Measurements from ENCODE around the gene DAPK1. TPM values are rescaled to one million over a fixed set of nuclear protein-coding genes. Genes with fewer than 3 reads are reported as not detected.

The DAPK1 gene
- total and polyA plus RNA-seq, 2 donors (not counting 1 experiment from before 2014, with no cell fraction given): 1.7 to 2.8 TPM

GRCh38 chr9:87513880-87514535, 16.3 kb downstream of the DAPK1 start:
- Histone ChIP-seq H3K9me3 (ENCODE audit: control extremely low read depth in 1 of 3, control insufficient read depth in 2 of 3, insufficient read depth in 1 of 3, low read length in 2 of 3) (peaks cover 0 to 11% (median 0%) of the 10 kb centered on the region in 3 donors), H3K36me3 (replicated peaks in 1 of 2; ENCODE audit: control extremely low read depth in 1 of 2, control insufficient read depth in 1 of 2, extremely low read depth in 1 of 2, insufficient read depth in 2 of 2, low read length in 1 of 2) (no peaks in the 10 kb centered on the region), H3K27ac (ENCODE audit: low read length in 2 of 2) (no peak overlapping the region), H4K20me1 (ENCODE audit: control insufficient read depth, insufficient read depth, low read length, poor library complexity, severe bottlenecking) (no peaks in the 10 kb centered on the region), H3K27me3 (replicated peaks in 1 of 4; ENCODE audit: control extremely low read depth in 1 of 4, control insufficient read depth in 3 of 4, insufficient read depth in 4 of 4, low read length in 3 of 4) (peaks cover 0 to 12% (median 5%) of the 10 kb centered on the region in 4 experiments), H3K4me1 (ENCODE audit: control insufficient read depth in 2 of 2, insufficient read depth in 2 of 2, low read length in 2 of 2) (peaks cover 15 to 20% of the 10 kb centered on the region in 2 donors), H2AFZ (ENCODE audit: insufficient read depth, low read depth, low read length, poor library complexity, severe bottlenecking) (no peak overlapping the region), H3K4me3 (ENCODE audit: control extremely low read depth in 1 of 5, extremely low read depth in 1 of 5, insufficient read depth in 1 of 5, low read depth in 2 of 5, low read length in 4 of 5) (no peak overlapping the region), H3K9ac (ENCODE audit: low read length) (no peak overlapping the region), H3K79me2 (ENCODE audit: control insufficient read depth, insufficient read depth, low read length) (no peaks in the 10 kb centered on the region), H3K4me2 (replicated peaks; ENCODE audit: low read depth, low read length, poor library complexity, severe bottlenecking) (no peak overlapping the region)
- Mint-ChIP-seq H3K9me3 (ENCODE audit: insufficient read depth) (no peaks in the 10 kb centered on the region), H3K4me3 (no peak overlapping the region), H3K4me1 (peaks cover 19% of the 10 kb centered on the region), H3K27me3 (peaks cover 39% of the 10 kb centered on the region), H3K27ac (no peak overlapping the region)
- DNase-seq (no peak), ATAC-seq (ENCODE audit: low read depth) (no peak)
- 91% methylated on average over 1 of the region's 3 CpGs for WGBS (ENCODE audit: insufficient coverage)
- TF ChIP-seq EZH2 (IDR thresholded peaks at IDR 0.05; ENCODE audit: borderline replicate concordance, insufficient read depth, low read depth, low read length, poor library complexity, severe bottlenecking) (no peak), CTCF (IDR thresholded peaks at IDR 0.05) (no peak)
- CTCF ChIA-PET: no interaction called here
- intact Hi-C loops (cut with micrococcal nuclease): no loop called here
- POLR2A ChIA-PET: no interaction called here

GRCh38 chr9:87515006-87515405, 17.3 kb downstream of the DAPK1 start:
- H3K27me3 ChIP-seq (replicated peaks in 1 of 4; ENCODE audit: control extremely low read depth in 1 of 4, control insufficient read depth in 3 of 4, insufficient read depth in 4 of 4, low read length in 3 of 4): peaks cover 0 to 12% (median 5%) of the 10 kb centered on the region in 4 experiments
- no peak overlapping the region for H3K4me2 ChIP-seq (replicated peaks; ENCODE audit: low read depth, low read length, poor library complexity, severe bottlenecking)
- Mint-ChIP-seq H3K9me3 (ENCODE audit: insufficient read depth) (no peaks in the 10 kb centered on the region), H3K4me3 (no peak overlapping the region), H3K27me3 (peaks cover 41% of the 10 kb centered on the region), H3K4me1 (peaks cover 19% of the 10 kb centered on the region), H3K27ac (no peak overlapping the region)
- H3K27ac ChIP-seq (ENCODE audit: low read length in 2 of 2): no peak overlapping the region
- H3K4me1 ChIP-seq (ENCODE audit: control insufficient read depth in 2 of 2, insufficient read depth in 2 of 2, low read length in 2 of 2): peaks cover 15 to 20% of the 10 kb centered on the region in 2 donors
- no peak overlapping the region for H3K4me3 ChIP-seq (ENCODE audit: control extremely low read depth in 1 of 5, extremely low read depth in 1 of 5, insufficient read depth in 1 of 5, low read depth in 2 of 5, low read length in 4 of 5)
- no peaks in the 10 kb centered on the region for H3K79me2 ChIP-seq (ENCODE audit: control insufficient read depth, insufficient read depth, low read length)
- ATAC-seq (ENCODE audit: low read depth) (no peak), DNase-seq (no peak)
- H3K9me3 ChIP-seq (ENCODE audit: control extremely low read depth in 1 of 3, control insufficient read depth in 2 of 3, insufficient read depth in 1 of 3, low read length in 2 of 3): peaks cover 0 to 6% (median 0%) of the 10 kb centered on the region in 3 donors
- no peaks in the 10 kb centered on the region for H3K36me3 ChIP-seq (replicated peaks in 1 of 2; ENCODE audit: control extremely low read depth in 1 of 2, control insufficient read depth in 1 of 2, extremely low read depth in 1 of 2, insufficient read depth in 2 of 2, low read length in 1 of 2)
- H2AFZ ChIP-seq (ENCODE audit: insufficient read depth, low read depth, low read length, poor library complexity, severe bottlenecking): no peak overlapping the region
- no CpG with 5 or more reads among the region's 2 CpGs for WGBS (ENCODE audit: insufficient coverage)
- ChIA-PET CTCF (no interaction called here), POLR2A (no interaction called here)
- no peak overlapping the region for H3K9ac ChIP-seq (ENCODE audit: low read length)
- H4K20me1 ChIP-seq (ENCODE audit: control insufficient read depth, insufficient read depth, low read length, poor library complexity, severe bottlenecking): no peaks in the 10 kb centered on the region
- TF ChIP-seq EZH2 (IDR thresholded peaks at IDR 0.05; ENCODE audit: borderline replicate concordance, insufficient read depth, low read depth, low read length, poor library complexity, severe bottlenecking): no peak
- no peak for TF ChIP-seq CTCF (IDR thresholded peaks at IDR 0.05)
- intact Hi-C loops (cut with micrococcal nuclease): no loop called here
